Astrocyte (in vitro differentiated cells and primary cell): ENCODE measurements around the gene IMPG1. TPM values are rescaled to one million over a fixed set of nuclear protein-coding genes. Genes with fewer than 3 reads are reported as not detected.

Experiments used
- DNase-seq: peaks from one replicate; pipeline ENCODE4 v3.0.0-alpha.2; 2010; ENCODE audit warnings: low read depth
- FAIRE-seq: peaks from 2 replicates; lab custom pipeline; 2011; peaks lifted over from hg19 to GRCh38; lab: Jason Lieb, UNC
- H2AFZ ChIP-seq: 2 replicates; pipeline ENCODE4 v1.6.0; 2012; ENCODE audit warnings: low read depth, low read length, inconsistent platforms
- H3K27ac ChIP-seq: 2 replicates; pipeline ENCODE4 v1.5.1; 2011; ENCODE audit warnings: low read depth, low read length, inconsistent platforms
- H3K27me3 ChIP-seq: 2 replicates; pipeline ENCODE4 v1.6.0; 2011; ENCODE audit warnings: low read length, inconsistent platforms; ENCODE audit not compliant: insufficient read depth
- H3K36me3 ChIP-seq: 2 replicates; pipeline ENCODE4 v1.5.1; 2011; ENCODE audit warnings: low read length, inconsistent platforms; ENCODE audit not compliant: insufficient read depth
- H3K4me1 ChIP-seq: 2 replicates; pipeline ENCODE4 v1.5.1; 2011; ENCODE audit warnings: low read length, inconsistent platforms; ENCODE audit not compliant: insufficient read depth
- H3K4me2 ChIP-seq: 2 replicates; pipeline ENCODE4 v1.6.0; 2012; ENCODE audit warnings: low read length, inconsistent platforms
- H3K4me3 ChIP-seq: 2 replicates; pipeline ENCODE4 v1.5.1; 2011; ENCODE audit warnings: low read depth, mild to moderate bottlenecking, low read length, inconsistent platforms; ENCODE audit not compliant: insufficient read depth
- H3K79me2 ChIP-seq: 2 replicates; pipeline ENCODE4 v1.6.0; 2012; ENCODE audit warnings: mild to moderate bottlenecking, low read length, inconsistent platforms; ENCODE audit not compliant: insufficient read depth
- H3K9ac ChIP-seq: 2 replicates; pipeline ENCODE4 v1.6.0; 2012; ENCODE audit warnings: mild to moderate bottlenecking, low read length, inconsistent platforms
- H3K9me3 ChIP-seq: 2 replicates; pipeline ENCODE4 v1.5.1; 2012; ENCODE audit warnings: low read depth, mild to moderate bottlenecking, low read length, inconsistent platforms; ENCODE audit not compliant: insufficient read depth
- H4K20me1 ChIP-seq: 2 replicates; pipeline ENCODE4 v1.6.0; 2012; ENCODE audit warnings: low read length, inconsistent platforms; ENCODE audit not compliant: insufficient read depth
- H3K27ac Mint-ChIP-seq: one replicate; pipeline ENCODE4 v1.8.0; 2021; ENCODE audit warnings: mild to moderate bottlenecking, mixed read lengths; ENCODE audit not compliant: unreplicated experiment
- H3K27me3 Mint-ChIP-seq: one replicate; pipeline ENCODE4 v1.8.0; 2021; ENCODE audit warnings: low read depth, mixed read lengths; ENCODE audit not compliant: unreplicated experiment
- H3K36me3 Mint-ChIP-seq: one replicate; pipeline ENCODE4 v1.8.0; 2021; ENCODE audit warnings: low read depth, mixed read lengths; ENCODE audit not compliant: unreplicated experiment
- H3K4me1 Mint-ChIP-seq: one replicate; pipeline ENCODE4 v1.8.0; 2021; ENCODE audit warnings: low read depth, mixed read lengths; ENCODE audit not compliant: unreplicated experiment
- H3K4me3 Mint-ChIP-seq: one replicate; pipeline ENCODE4 v1.8.0; 2021; ENCODE audit warnings: mild to moderate bottlenecking, moderate library complexity, mixed read lengths; ENCODE audit not compliant: unreplicated experiment
- H3K9me3 Mint-ChIP-seq: one replicate; pipeline ENCODE4 v1.8.0; 2021; ENCODE audit warnings: mild to moderate bottlenecking, mixed read lengths; ENCODE audit not compliant: unreplicated experiment
- EZH2 ChIP-seq: IDR thresholded peaks from 2 replicates; pipeline ENCODE4 v1.6.1; 2012; ENCODE audit warnings: mild to moderate bottlenecking, low read length, inconsistent platforms; ENCODE audit not compliant: insufficient read depth
- total RNA-seq: library from RNA; stranded (reverse); gene quantifications from 2 replicates; pipeline ENCODE4 v1.2.1, GENCODE V29; 2021
- TF ChIP-seq, protein P1 (sequence below): IDR thresholded peaks from 2 replicates; pipeline ENCODE4 v1.5.1; 2011; ENCODE audit warnings: low read depth, mild to moderate bottlenecking, inconsistent platforms, low read length, moderate library complexity; ENCODE audit not compliant: insufficient read depth

Gene IMPG1
- total RNA-seq, 1 donor from 2014 or later, result not detected

DNA sequence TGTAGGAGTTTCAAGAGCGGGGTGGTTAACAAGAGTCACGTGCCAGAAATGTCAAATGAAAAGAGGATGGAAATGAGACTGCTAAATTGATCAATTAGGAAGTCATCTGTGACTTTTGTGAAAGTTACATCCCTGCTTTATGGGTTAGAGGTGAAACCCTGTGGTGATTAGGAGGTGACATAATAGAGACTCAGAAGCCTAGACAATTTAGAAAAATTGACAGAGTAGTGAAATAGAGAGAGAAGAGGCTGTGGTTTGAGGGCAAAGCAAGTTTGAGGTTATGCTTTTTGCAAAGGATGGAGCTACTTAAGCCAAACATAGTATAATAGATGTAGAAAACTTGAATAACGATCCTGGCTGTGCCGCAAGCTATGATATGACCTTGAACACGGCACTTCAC lies 71.8 kb downstream of the IMPG1 start:
- H3K4me1 Mint-ChIP-seq, result peaks cover 10% of the 10 kb centered on the region
- H3K4me3 Mint-ChIP-seq, result no peak overlapping the region
- Histone ChIP-seq H3K4me3 (no peak overlapping the region), H3K79me2 (no peaks in the 10 kb centered on the region), H3K9ac (no peak overlapping the region), H3K4me1 (no peaks in the 10 kb centered on the region), H3K36me3 (no peaks in the 10 kb centered on the region), H3K9me3 (no peaks in the 10 kb centered on the region), H2AFZ (no peak overlapping the region), H4K20me1 (no peaks in the 10 kb centered on the region), H3K27me3 (no peaks in the 10 kb centered on the region), H3K4me2 (no peak overlapping the region), H3K27ac (no peak overlapping the region)
- peaks cover 2% of the 10 kb centered on the region for H3K9me3 Mint-ChIP-seq
- no peaks in the 10 kb centered on the region for H3K27me3 Mint-ChIP-seq
- no peak overlapping the region for H3K27ac Mint-ChIP-seq
- no peak for FAIRE-seq
- no peaks in the 10 kb centered on the region for H3K36me3 Mint-ChIP-seq
- TF ChIP-seq, protein P1, sequence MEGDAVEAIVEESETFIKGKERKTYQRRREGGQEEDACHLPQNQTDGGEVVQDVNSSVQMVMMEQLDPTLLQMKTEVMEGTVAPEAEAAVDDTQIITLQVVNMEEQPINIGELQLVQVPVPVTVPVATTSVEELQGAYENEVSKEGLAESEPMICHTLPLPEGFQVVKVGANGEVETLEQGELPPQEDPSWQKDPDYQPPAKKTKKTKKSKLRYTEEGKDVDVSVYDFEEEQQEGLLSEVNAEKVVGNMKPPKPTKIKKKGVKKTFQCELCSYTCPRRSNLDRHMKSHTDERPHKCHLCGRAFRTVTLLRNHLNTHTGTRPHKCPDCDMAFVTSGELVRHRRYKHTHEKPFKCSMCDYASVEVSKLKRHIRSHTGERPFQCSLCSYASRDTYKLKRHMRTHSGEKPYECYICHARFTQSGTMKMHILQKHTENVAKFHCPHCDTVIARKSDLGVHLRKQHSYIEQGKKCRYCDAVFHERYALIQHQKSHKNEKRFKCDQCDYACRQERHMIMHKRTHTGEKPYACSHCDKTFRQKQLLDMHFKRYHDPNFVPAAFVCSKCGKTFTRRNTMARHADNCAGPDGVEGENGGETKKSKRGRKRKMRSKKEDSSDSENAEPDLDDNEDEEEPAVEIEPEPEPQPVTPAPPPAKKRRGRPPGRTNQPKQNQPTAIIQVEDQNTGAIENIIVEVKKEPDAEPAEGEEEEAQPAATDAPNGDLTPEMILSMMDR, result no peak
- TF ChIP-seq EZH2, result no peak
- no peak for DNase-seq

DNA sequence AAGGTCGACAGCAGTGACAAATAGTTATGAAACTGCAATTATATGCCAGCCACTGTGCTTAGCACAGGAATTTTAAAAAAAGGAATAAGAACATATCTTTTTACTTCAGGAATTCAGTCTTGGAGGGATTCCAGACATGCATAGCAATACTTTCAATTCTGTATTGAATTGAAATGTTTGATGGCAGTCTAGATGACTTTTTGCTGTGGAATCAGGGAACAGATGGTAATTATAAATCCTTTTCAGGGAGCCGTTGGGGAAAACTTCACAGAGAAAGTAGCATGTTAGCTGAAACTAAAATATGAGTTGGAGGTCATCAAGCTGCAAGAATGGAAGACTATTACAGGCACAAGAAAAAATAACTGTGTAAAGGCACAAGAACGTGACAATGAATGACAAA lies 74.8 kb downstream of the IMPG1 start:
- Histone ChIP-seq H3K9ac (no peak overlapping the region), H3K79me2 (no peaks in the 10 kb centered on the region), H3K4me1 (no peaks in the 10 kb centered on the region), H3K4me2 (no peak overlapping the region), H4K20me1 (no peaks in the 10 kb centered on the region), H3K9me3 (no peaks in the 10 kb centered on the region), H2AFZ (no peak overlapping the region), H3K27ac (no peak overlapping the region), H3K27me3 (no peaks in the 10 kb centered on the region), H3K36me3 (no peaks in the 10 kb centered on the region), H3K4me3 (no peak overlapping the region)
- peaks cover 2% of the 10 kb centered on the region for H3K9me3 Mint-ChIP-seq
- H3K4me3 Mint-ChIP-seq, result no peak overlapping the region
- H3K4me1 Mint-ChIP-seq, result peaks cover 16% of the 10 kb centered on the region
- DNase-seq (no peak), FAIRE-seq (no peak)
- H3K36me3 Mint-ChIP-seq, result no peaks in the 10 kb centered on the region
- H3K27me3 Mint-ChIP-seq, result peaks cover 7% of the 10 kb centered on the region
- peak overlapping the region; percentile 64 for H3K27ac Mint-ChIP-seq
- no peak for TF ChIP-seq EZH2
- TF ChIP-seq, protein P1, result no peak

GRCh38 chr6:75993236-75994162 lies 79.0 kb downstream of the IMPG1 start:
- Histone ChIP-seq H3K4me3 (no peak overlapping the region), H3K36me3 (no peaks in the 10 kb centered on the region), H3K9ac (no peak overlapping the region), H3K9me3 (no peaks in the 10 kb centered on the region), H3K27ac (no peak overlapping the region), H3K4me1 (no peaks in the 10 kb centered on the region), H2AFZ (no peak overlapping the region), H3K4me2 (no peak overlapping the region), H3K79me2 (no peaks in the 10 kb centered on the region), H4K20me1 (no peaks in the 10 kb centered on the region), H3K27me3 (no peaks in the 10 kb centered on the region)
- no peak for FAIRE-seq
- Mint-ChIP-seq H3K27ac (peak overlapping the region; percentile 69), H3K4me3 (no peak overlapping the region), H3K4me1 (peaks cover 15% of the 10 kb centered on the region), H3K9me3 (no peaks in the 10 kb centered on the region), H3K27me3 (peaks cover 7% of the 10 kb centered on the region), H3K36me3 (no peaks in the 10 kb centered on the region)
- TF ChIP-seq EZH2, result no peak
- TF ChIP-seq, protein P1, result no peak
- no peak for DNase-seq
